ENCODE results near the gene SLC36A3. TPM values are rescaled to one million over a fixed set of nuclear protein-coding genes. Genes with fewer than 3 reads are reported as not detected.
"Not testable (repeated sequence)": the region's sequence is repeated elsewhere in the genome, so short reads cannot be mapped to it uniquely, and the experiment has no call there.

SLC36A3 gene
- total RNA-seq, 1 donor from 2014 or later = not detected

- H3K9me3 ChIP-seq (ENCODE audit: control insufficient read depth in 3 of 3, low read length in 3 of 3); H3K36me3 ChIP-seq (ENCODE audit: control insufficient read depth in 3 of 3, insufficient read depth in 3 of 3, low read length in 3 of 3); H3K27me3 ChIP-seq (ENCODE audit: control insufficient read depth in 3 of 3, insufficient read depth in 3 of 3, low read length in 3 of 3); H3K9ac ChIP-seq (ENCODE audit: low read depth in 1 of 3, low read length in 3 of 3); H3K4me3 ChIP-seq (ENCODE audit: low read length in 3 of 3); H3K27ac ChIP-seq (ENCODE audit: low read depth, low read length); H3K4me1 ChIP-seq (ENCODE audit: control insufficient read depth in 3 of 3, insufficient read depth in 3 of 3, low read length in 3 of 3): not testable (repeated sequence)
Observed at GRCh38 chr5:151309821-151310220, 6.3 kb upstream of the SLC36A3 start.

- H3K36me3 ChIP-seq (ENCODE audit: control insufficient read depth in 3 of 3, insufficient read depth in 3 of 3, low read length in 3 of 3); H3K9me3 ChIP-seq (ENCODE audit: control insufficient read depth in 3 of 3, low read length in 3 of 3); H3K4me3 ChIP-seq (ENCODE audit: low read length in 3 of 3); H3K9ac ChIP-seq (ENCODE audit: low read depth in 1 of 3, low read length in 3 of 3); H3K4me1 ChIP-seq (ENCODE audit: control insufficient read depth in 3 of 3, insufficient read depth in 3 of 3, low read length in 3 of 3); H3K27me3 ChIP-seq (ENCODE audit: control insufficient read depth in 3 of 3, insufficient read depth in 3 of 3, low read length in 3 of 3); H3K27ac ChIP-seq (ENCODE audit: low read depth, low read length): not testable (repeated sequence)
Observed at GRCh38 chr5:151309266-151309665, 5.7 kb upstream of the SLC36A3 start.

GRCh38 chr5:151298063-151298855, 5.3 kb downstream of the SLC36A3 start:
- Histone ChIP-seq H3K27ac (ENCODE audit: low read depth, low read length) (no peak overlapping the region), H3K4me3 (ENCODE audit: low read length in 3 of 3) (no peak overlapping the region), H3K9me3 (ENCODE audit: control insufficient read depth in 3 of 3, low read length in 3 of 3) (no peaks in the 10 kb centered on the region), H3K27me3 (ENCODE audit: control insufficient read depth in 3 of 3, insufficient read depth in 3 of 3, low read length in 3 of 3) (peaks cover 0 to 3% (median 2%) of the 10 kb centered on the region in 3 donors), H3K4me1 (ENCODE audit: control insufficient read depth in 3 of 3, insufficient read depth in 3 of 3, low read length in 3 of 3) (peaks cover 0 to 6% (median 0%) of the 10 kb centered on the region in 3 donors), H3K9ac (ENCODE audit: low read depth in 1 of 3, low read length in 3 of 3) (no peak overlapping the region), H3K36me3 (ENCODE audit: control insufficient read depth in 3 of 3, insufficient read depth in 3 of 3, low read length in 3 of 3) (no peaks in the 10 kb centered on the region)

- H3K9me3 ChIP-seq (ENCODE audit: control insufficient read depth in 3 of 3, low read length in 3 of 3) = no peaks in the 10 kb centered on the region
Observed at GRCh38 chr5:151296974-151297373, 6.6 kb downstream of the SLC36A3 start.

GRCh38 chr5:151296478-151296830, 7.1 kb downstream of the SLC36A3 start:
- no peak overlapping the region for H3K4me3 ChIP-seq (ENCODE audit: low read length in 3 of 3)
- H3K27ac ChIP-seq (ENCODE audit: low read depth, low read length) = no peak overlapping the region
- no peaks in the 10 kb centered on the region for H3K9me3 ChIP-seq (ENCODE audit: control insufficient read depth in 3 of 3, low read length in 3 of 3)
- peaks cover 0 to 6% (median 0%) of the 10 kb centered on the region in 3 donors for H3K4me1 ChIP-seq (ENCODE audit: control insufficient read depth in 3 of 3, insufficient read depth in 3 of 3, low read length in 3 of 3)
- no peaks in the 10 kb centered on the region for H3K36me3 ChIP-seq (ENCODE audit: control insufficient read depth in 3 of 3, insufficient read depth in 3 of 3, low read length in 3 of 3)
- H3K27me3 ChIP-seq (ENCODE audit: control insufficient read depth in 3 of 3, insufficient read depth in 3 of 3, low read length in 3 of 3) = peaks cover 0 to 3% (median 0%) of the 10 kb centered on the region in 3 donors
- no peak overlapping the region for H3K9ac ChIP-seq (ENCODE audit: low read depth in 1 of 3, low read length in 3 of 3)

More at GRCh38 chr5:151296974-151297373, 6.6 kb downstream of the SLC36A3 start:
- H3K27ac ChIP-seq (ENCODE audit: low read depth, low read length) = no peak overlapping the region
- peaks cover 0 to 3% (median 0%) of the 10 kb centered on the region in 3 donors for H3K27me3 ChIP-seq (ENCODE audit: control insufficient read depth in 3 of 3, insufficient read depth in 3 of 3, low read length in 3 of 3)
- H3K4me3 ChIP-seq (ENCODE audit: low read length in 3 of 3) = no peak overlapping the region
- H3K36me3 ChIP-seq (ENCODE audit: control insufficient read depth in 3 of 3, insufficient read depth in 3 of 3, low read length in 3 of 3) = no peaks in the 10 kb centered on the region
- no peak overlapping the region for H3K9ac ChIP-seq (ENCODE audit: low read depth in 1 of 3, low read length in 3 of 3)
- peaks cover 0 to 6% (median 0%) of the 10 kb centered on the region in 3 donors for H3K4me1 ChIP-seq (ENCODE audit: control insufficient read depth in 3 of 3, insufficient read depth in 3 of 3, low read length in 3 of 3)

GRCh38 chr5:151295791-151296477, 7.6 kb downstream of the SLC36A3 start:
- Histone ChIP-seq H3K27me3 (ENCODE audit: control insufficient read depth in 3 of 3, insufficient read depth in 3 of 3, low read length in 3 of 3) (peaks cover 0 to 3% (median 0%) of the 10 kb centered on the region in 3 donors), H3K27ac (ENCODE audit: low read depth, low read length) (no peak overlapping the region), H3K4me1 (ENCODE audit: control insufficient read depth in 3 of 3, insufficient read depth in 3 of 3, low read length in 3 of 3) (peaks cover 0 to 6% (median 0%) of the 10 kb centered on the region in 3 donors), H3K4me3 (ENCODE audit: low read length in 3 of 3) (no peak overlapping the region), H3K36me3 (ENCODE audit: control insufficient read depth in 3 of 3, insufficient read depth in 3 of 3, low read length in 3 of 3) (no peaks in the 10 kb centered on the region), H3K9ac (ENCODE audit: low read depth in 1 of 3, low read length in 3 of 3) (no peak overlapping the region), H3K9me3 (ENCODE audit: control insufficient read depth in 3 of 3, low read length in 3 of 3) (no peaks in the 10 kb centered on the region)

GRCh38 chr5:151295138-151295537, 8.4 kb downstream of the SLC36A3 start:
- no peaks in the 10 kb centered on the region for H3K9me3 ChIP-seq (ENCODE audit: control insufficient read depth in 3 of 3, low read length in 3 of 3)
- H3K4me3 ChIP-seq (ENCODE audit: low read length in 3 of 3) = no peak overlapping the region
- H3K36me3 ChIP-seq (ENCODE audit: control insufficient read depth in 3 of 3, insufficient read depth in 3 of 3, low read length in 3 of 3) = no peaks in the 10 kb centered on the region
- H3K4me1 ChIP-seq (ENCODE audit: control insufficient read depth in 3 of 3, insufficient read depth in 3 of 3, low read length in 3 of 3) = peaks cover 0 to 6% (median 0%) of the 10 kb centered on the region in 3 donors
- H3K27me3 ChIP-seq (ENCODE audit: control insufficient read depth in 3 of 3, insufficient read depth in 3 of 3, low read length in 3 of 3) = peaks cover 0 to 3% (median 0%) of the 10 kb centered on the region in 3 donors
- no peak overlapping the region for H3K27ac ChIP-seq (ENCODE audit: low read depth, low read length)
- no peak overlapping the region for H3K9ac ChIP-seq (ENCODE audit: low read depth in 1 of 3, low read length in 3 of 3)

GRCh38 chr5:151293624-151294023, 9.9 kb downstream of the SLC36A3 start:
- no peaks in the 10 kb centered on the region for H3K36me3 ChIP-seq (ENCODE audit: control insufficient read depth in 3 of 3, insufficient read depth in 3 of 3, low read length in 3 of 3)
- no peak overlapping the region for H3K27ac ChIP-seq (ENCODE audit: low read depth, low read length)
- no peaks in the 10 kb centered on the region for H3K9me3 ChIP-seq (ENCODE audit: control insufficient read depth in 3 of 3, low read length in 3 of 3)
- peaks cover 0 to 6% (median 0%) of the 10 kb centered on the region in 3 donors for H3K4me1 ChIP-seq (ENCODE audit: control insufficient read depth in 3 of 3, insufficient read depth in 3 of 3, low read length in 3 of 3)
- H3K9ac ChIP-seq (ENCODE audit: low read depth in 1 of 3, low read length in 3 of 3) = no peak overlapping the region
- no peaks in the 10 kb centered on the region for H3K27me3 ChIP-seq (ENCODE audit: control insufficient read depth in 3 of 3, insufficient read depth in 3 of 3, low read length in 3 of 3)
- no peak overlapping the region for H3K4me3 ChIP-seq (ENCODE audit: low read length in 3 of 3)

DNA sequence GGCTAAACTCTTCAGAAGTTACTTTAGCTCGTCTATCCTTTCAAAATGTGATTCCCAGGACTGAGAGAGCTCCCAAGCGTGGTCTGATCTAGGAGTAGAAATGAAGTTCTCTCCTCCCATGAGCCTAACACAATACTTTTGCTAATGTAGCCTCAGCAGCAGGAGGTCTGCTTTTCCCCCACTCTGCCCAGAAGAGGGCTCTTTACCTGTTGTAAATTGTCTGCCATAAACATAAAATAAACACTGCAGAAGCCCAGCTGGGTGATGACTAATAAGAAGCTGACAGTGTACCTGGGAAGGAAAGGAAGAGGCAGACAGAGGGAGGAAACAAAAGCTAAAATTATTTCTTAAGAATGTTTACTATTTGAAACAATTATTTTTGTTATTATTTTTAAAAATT, 15.4 kb downstream of the SLC36A3 start:
- Histone ChIP-seq H3K27me3 (ENCODE audit: control insufficient read depth in 3 of 3, insufficient read depth in 3 of 3, low read length in 3 of 3) (no peaks in the 10 kb centered on the region), H3K36me3 (ENCODE audit: control insufficient read depth in 3 of 3, insufficient read depth in 3 of 3, low read length in 3 of 3) (no peaks in the 10 kb centered on the region), H3K9me3 (ENCODE audit: control insufficient read depth in 3 of 3, low read length in 3 of 3) (no peaks in the 10 kb centered on the region), H3K4me3 (ENCODE audit: low read length in 3 of 3) (no peak overlapping the region), H3K27ac (ENCODE audit: low read depth, low read length) (no peak overlapping the region), H3K9ac (ENCODE audit: low read depth in 1 of 3, low read length in 3 of 3) (no peak overlapping the region), H3K4me1 (ENCODE audit: control insufficient read depth in 3 of 3, insufficient read depth in 3 of 3, low read length in 3 of 3) (no peaks in the 10 kb centered on the region)

- no peak overlapping the region for H3K4me3 ChIP-seq (ENCODE audit: low read length in 3 of 3)
- H3K9ac ChIP-seq (ENCODE audit: low read depth in 1 of 3, low read length in 3 of 3) = no peak overlapping the region
- H3K27ac ChIP-seq (ENCODE audit: low read depth, low read length) = no peak overlapping the region
- H3K9me3 ChIP-seq (ENCODE audit: control insufficient read depth in 3 of 3, low read length in 3 of 3) = no peaks in the 10 kb centered on the region
- H3K4me1 ChIP-seq (ENCODE audit: control insufficient read depth in 3 of 3, insufficient read depth in 3 of 3, low read length in 3 of 3) = no peaks in the 10 kb centered on the region
- H3K27me3 ChIP-seq (ENCODE audit: control insufficient read depth in 3 of 3, insufficient read depth in 3 of 3, low read length in 3 of 3) = no peaks in the 10 kb centered on the region
- H3K36me3 ChIP-seq (ENCODE audit: control insufficient read depth in 3 of 3, insufficient read depth in 3 of 3, low read length in 3 of 3) = no peaks in the 10 kb centered on the region
Observed at GRCh38 chr5:151286246-151286645, 17.3 kb downstream of the SLC36A3 start.
